TTC549 (cell line): Measurements from ENCODE around the gene ARMH2.
"Not testable (repeated sequence)": the region's sequence is repeated elsewhere in the genome, so short reads cannot be mapped to it uniquely, and the experiment has no call there.

Source experiments
- FAIRE-seq: peaks from 2 replicates; lab custom pipeline; 2012; peaks lifted over from hg19 to GRCh38; lab: Jason Lieb, UNC

Gene ARMH2

GRCh38 chr6:24809728-24810127 is 11.0 kb upstream of the ARMH2 start:
- no peak for FAIRE-seq

- no peak for FAIRE-seq
Observed at GRCh38 chr6:24807584-24807983, 8.9 kb upstream of the ARMH2 start.

DNA sequence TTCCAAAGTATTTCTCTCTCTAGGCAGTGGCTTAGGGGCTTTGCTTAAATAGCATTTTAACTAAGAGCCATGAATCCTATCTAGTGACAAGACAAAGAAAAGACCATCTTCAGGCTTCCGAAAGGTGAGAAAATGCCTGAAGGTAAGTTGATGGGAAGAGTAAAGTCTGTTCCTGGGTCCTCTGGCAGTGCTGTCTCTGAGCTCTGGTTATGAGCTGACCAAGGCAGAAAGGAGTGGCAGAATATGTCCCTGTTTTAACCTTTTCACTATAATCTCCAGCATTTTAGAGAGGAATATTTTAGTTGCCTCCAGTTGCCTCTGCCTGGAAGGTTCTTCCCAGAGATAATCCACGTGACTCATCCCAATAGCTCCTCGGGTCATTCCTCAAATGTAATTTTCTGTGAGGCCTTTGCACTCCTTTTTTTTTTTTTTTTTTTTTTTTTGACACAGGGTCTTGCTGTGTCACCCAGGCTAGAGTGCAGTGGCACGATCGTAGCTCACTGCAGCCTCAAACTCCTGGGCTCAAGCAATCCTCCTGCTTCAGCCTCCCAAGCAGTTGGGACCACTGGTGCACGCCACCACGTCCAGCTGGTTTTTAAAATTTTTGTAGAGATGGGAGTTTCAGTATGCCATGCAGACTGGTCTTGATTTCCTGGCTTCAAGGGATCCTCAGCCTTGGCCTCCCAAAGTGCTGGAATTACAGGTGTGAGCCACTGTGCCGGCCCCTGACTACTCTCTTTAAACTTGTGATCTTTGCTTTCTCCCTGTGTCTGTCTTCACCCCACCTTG is 3.7 kb upstream of the ARMH2 start:
- no peak for FAIRE-seq

- FAIRE-seq = no peak
Observed at GRCh38 chr6:24799541-24799915, 811 bp upstream of the ARMH2 start.

GRCh38 chr6:24797596-24798216 is 1.0 kb downstream of the ARMH2 start:
- FAIRE-seq = no peak

DNA sequence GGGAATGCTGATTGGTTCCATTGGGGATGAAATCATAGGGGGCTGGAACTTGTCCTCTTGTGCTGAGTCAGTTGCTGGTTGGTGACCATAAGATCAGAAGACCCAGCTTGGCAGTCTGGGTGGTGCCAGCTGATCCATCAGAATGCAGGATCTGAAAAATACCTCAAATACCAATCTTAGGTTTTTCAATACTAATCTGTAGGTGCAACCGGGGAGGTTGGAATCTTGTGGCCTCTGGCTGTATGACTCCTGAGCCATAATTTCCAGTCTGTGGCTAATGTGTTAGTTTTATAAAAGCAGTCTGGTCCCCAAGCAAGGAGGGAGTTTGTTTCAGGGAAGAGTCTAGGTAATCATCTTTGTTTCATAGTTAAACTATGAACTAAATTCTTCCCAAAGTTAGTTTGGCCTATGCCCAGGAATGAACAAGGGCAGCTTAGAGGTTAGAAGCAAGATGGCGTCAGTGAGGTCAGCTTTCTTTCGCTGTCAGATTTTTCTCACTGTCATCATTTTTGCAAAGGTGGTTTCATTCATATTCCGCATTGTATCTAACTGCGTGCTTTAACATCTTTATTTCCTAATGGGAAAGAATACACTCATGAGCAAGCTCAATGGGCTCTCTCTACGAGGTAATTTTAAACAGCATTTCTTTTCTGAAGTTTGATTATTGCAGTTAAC is 2.0 kb downstream of the ARMH2 start:
- FAIRE-seq = no peak

- FAIRE-seq = no peak
Observed at GRCh38 chr6:24795106-24795505, 3.6 kb downstream of the ARMH2 start.

DNA sequence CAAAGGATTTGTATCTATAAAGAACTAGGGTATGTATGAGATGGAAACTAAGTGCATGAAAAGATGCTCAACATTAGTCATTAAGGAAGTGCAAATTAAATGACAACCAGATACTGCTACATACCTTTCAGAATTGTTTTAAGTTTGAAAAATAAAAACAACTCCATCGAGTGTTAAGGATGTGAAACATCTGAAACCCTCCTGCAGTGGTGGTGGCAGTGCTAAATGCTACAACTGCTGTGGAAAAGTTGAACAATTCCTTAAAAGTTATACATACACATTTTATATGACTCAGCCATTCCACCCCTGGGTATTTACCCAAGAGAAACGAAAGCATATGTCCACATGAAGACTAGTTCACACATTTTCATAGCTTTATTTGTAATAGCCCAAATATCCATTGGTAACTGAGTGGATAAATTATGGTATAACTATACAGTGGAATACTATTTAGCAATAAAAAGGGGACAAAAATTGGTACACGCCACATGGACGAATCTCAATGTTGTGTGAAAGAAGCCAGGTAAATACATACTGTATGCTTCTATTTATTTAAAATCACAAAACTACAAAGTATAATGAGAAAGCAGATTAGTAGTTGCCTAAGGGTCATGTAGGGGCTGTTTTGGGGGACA is 10.6 kb downstream of the ARMH2 start:
- no peak for FAIRE-seq

DNA sequence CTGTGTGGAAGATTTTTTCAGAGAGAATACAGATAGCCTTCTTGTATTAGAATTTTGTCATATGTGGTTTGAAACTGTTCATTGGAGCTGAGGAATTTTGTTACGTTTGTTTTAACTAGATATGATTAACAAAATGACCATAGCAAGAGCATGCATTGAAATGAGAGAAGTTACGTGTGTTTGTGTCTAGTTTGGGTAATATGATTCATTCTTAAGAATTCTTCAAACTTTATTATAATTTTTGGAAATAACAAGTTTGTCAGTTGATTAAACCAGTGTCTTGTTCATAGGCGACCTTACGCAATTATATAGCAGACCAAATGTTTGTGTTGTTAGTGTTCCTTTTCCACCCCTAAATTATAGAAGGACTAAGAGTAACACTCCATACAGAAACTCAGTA is 18.5 kb downstream of the ARMH2 start:
- no peak for FAIRE-seq

DNA sequence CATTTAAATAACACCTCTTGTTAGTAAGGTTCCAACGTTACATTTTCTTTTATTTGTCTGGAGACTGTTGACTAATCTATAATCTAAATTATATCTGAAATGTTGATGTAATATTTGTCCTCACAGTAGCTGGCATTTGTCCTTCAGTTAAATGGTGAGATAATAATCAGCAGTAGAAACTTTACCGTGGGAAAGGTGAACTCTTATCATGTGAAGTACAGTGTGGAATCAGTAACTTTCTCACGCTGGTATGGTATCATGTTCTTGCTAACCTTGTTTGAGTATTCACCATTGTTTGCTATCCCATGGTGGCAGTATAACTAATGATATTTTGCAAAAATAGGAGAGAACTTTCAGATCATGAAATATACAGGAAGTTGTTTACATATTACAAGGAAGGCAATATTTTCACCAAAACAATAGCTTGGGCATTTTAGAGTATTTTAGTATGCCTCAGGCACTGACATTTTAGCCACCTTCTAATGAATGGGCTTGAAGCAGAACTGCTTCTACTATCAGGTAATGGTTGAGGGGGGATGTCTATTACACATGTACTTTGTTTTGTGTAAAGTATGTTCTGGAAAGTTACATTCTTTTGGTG is 19.2 kb downstream of the ARMH2 start:
- FAIRE-seq = no peak

DNA sequence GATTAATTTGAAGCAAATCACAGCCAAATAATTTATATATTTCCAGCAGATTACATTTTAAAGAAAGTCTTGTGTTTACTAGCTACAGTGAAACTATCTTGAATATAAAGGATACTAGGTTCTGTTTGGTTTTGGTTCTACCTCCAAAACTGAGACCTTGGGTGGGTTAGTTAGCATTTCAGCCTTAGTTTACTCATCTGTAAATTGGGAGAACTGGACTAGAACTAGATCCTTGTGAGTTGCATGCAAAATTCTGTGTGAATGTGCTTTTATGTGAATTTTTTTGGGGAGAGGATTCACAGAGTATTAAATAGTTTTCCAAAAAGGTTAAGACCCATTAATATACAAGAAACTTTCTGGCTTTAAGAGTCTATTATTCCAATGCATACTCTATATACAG is 19.8 kb downstream of the ARMH2 start:
- no peak for FAIRE-seq

- no peak for FAIRE-seq
Observed at GRCh38 chr6:24778121-24778520, 20.6 kb downstream of the ARMH2 start.

DNA sequence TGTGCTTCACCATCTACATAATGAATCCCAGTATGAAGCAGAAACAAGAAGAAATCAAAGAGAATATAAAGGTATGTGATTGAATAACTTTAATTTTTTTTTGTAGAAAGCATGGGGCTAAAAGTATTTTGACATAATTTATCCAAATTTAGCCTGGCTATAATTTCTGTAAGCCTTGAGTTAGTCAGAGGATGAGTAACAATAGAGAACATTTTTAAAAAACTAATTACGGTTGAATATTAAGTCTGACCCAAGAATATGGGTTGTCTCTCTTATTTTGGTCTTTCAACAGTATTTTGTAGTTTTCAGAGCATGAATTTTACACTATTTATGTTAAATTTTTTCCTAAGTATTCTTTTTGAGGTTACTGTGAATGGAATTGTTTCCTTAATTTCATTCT is 21.5 kb downstream of the ARMH2 start:
- FAIRE-seq = no peak

GRCh38 chr6:24775520-24776058 is 23.1 kb downstream of the ARMH2 start:
- no peak for FAIRE-seq

DNA sequence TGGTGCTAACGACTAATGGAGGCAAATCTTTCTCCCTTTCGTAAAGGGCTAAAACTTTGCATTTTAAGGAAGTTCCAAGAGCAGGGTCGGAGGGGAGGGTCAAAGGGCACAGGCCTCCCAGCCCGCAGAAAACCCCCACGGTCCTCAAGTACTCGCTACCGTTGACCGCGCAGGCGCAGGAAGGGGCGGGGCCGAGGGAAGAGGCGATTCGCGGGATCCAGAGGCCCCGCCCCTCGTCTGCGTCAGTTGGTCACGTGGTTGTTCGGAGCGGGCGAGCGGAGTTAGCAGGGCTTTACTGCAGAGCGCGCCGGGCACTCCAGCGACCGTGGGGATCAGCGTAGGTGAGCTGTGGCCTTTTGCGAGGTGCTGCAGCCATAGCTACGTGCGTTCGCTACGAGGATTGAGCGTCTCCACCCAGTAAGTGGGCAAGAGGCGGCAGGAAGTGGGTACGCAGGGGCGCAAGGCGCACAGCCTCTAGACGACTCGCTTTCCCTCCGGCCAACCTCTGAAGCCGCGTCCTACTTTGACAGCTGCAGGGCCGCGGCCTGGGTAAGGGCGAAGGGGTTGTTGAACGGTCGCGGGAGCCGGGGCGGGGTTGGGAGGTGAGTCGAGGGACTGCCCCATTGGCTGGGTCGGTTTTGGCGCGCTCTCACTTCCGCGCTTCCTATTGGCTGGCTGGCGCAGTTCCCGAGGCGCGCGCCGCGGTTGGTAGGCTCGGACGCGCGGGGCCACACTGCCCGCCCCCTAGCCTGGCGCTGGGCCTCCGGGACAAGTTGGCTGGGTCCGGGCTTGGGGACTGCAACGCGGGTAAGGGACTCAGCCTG is 23.8 kb downstream of the ARMH2 start, which contains the start of gene GMNN:
TSS of gene GMNN (plus strand) at position 242 of the 824 bp plus-strand sequence. CDS start 2,310 bp downstream, outside the sequence.
- no peak for FAIRE-seq

DNA sequence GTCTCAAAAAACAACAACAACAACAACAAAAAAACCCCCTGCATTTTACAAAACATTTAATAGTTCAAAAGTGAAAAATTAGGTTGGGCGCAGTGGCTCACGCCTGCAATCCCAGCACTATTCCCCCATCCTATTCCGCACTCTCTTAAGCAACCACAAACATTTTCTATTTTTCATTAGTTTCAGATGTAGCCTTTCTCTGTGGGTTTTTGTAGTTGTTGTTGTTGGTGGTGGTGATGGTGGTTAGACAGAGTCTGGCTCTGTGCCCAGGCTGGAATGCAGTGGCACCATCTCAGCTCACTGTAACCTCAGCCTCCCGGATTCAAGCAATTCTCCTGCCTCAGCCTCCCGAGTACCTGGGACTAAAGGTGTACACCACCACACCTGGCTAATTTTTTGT is 30.4 kb downstream of the ARMH2 start:
- FAIRE-seq = no peak

DNA sequence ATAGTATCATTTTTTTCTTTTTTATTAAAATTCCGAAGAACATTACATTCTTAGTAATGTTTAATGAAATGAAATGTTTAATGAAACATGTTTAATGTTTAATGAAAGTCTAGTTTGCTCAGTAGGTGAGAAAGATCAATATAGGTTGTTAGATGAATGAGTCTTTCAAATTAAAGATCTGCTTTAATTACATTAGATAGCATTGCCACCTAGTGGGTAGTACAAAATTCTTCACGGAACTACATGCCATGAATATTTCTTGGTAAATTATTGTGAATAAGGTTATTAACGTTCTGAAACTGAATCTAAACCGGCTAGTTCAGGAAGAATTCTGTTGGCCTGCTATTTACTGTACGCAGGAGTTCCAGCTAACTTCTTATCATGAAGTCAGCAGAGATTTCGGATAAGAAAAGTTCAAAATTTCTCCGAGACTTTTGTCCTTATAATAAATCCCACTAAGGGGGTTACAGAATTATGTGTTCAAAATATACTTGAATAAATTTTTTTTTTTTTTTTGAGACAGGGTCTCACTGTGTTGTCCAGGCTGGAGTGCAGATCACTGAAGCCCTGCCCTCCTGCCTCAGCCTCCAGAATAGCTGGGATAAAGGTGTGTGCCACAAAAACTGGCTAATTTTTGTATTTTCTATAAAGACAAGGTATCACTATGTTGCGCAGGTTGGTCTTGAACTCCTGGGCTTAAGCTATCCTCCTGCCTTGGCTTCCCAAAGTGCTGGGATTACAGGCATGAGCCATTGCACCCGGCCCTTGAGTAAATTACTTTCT is 31.8 kb downstream of the ARMH2 start:
- no peak for FAIRE-seq

- FAIRE-seq = not testable (repeated sequence)
Observed at GRCh38 chr6:24765968-24766367, 32.7 kb downstream of the ARMH2 start.

- not testable (repeated sequence) for FAIRE-seq
Observed at GRCh38 chr6:24764833-24765828, 33.6 kb downstream of the ARMH2 start.
